Adrenal gland (tissue), 5 donors: ENCODE results near the gene ARHGAP12.

Experiments
- POLR2A ChIP-seq, 2 donors: fragments of 450-650 bp; IDR thresholded peaks; one replicate each; pipeline ENCODE4 v1.6.1; 2017; ENCODE audit warnings: antibody characterized with exemption in 2 of 2, mild to moderate bottlenecking in 2 of 2, moderate library complexity in 1 of 2
- TF ChIP-seq, protein P1 (sequence below), 6 experiments: fragments of 450-650 bp in 4 of 6; fragments of 200-600 bp in 2 of 6; sonication (generic) in 1 of 6; IDR thresholded peaks; 1 replicate in 5 of 6; 2 replicates in 1 of 6; pipeline versions ENCODE4 v1.5.1 to v1.8.0; 2016 to 2021; ENCODE audit warnings: antibody characterized with exemption in 6 of 6, mild to moderate bottlenecking in 2 of 6, moderate library complexity in 1 of 6
- donor health status: DM: no; HTN: no; CAD: no.

DNA sequence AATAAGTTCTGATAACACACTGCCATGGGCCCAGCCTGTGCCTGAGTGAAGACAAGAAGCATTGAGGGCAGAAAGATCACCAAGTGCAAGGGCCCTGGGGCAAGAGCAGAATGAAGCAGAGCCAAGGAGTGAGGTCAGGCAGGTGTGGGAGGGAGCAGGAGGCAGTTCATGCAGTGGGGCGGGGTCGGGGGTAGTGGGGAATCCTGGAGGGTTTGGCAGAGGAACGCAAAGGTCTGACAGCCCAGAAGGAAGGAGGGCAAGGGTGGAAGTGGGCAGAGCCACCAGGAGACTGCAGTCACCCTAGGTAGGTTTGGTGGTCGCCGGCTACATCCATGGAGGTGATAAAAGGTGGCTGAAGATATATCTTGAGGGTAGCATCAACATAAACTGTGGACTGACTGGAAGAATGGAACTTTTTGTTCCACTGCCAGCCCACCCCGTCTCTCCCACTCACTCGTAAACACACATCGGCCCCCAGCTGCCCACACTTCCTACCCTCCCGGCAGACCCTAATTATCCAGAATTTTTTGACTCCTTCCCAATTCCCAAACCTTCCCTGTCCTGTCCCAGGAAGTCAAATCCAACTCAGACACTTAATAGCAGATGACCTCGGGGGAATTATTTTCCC is 172.4 kb downstream of the ARHGAP12 start:
- TF ChIP-seq, protein P1, sequence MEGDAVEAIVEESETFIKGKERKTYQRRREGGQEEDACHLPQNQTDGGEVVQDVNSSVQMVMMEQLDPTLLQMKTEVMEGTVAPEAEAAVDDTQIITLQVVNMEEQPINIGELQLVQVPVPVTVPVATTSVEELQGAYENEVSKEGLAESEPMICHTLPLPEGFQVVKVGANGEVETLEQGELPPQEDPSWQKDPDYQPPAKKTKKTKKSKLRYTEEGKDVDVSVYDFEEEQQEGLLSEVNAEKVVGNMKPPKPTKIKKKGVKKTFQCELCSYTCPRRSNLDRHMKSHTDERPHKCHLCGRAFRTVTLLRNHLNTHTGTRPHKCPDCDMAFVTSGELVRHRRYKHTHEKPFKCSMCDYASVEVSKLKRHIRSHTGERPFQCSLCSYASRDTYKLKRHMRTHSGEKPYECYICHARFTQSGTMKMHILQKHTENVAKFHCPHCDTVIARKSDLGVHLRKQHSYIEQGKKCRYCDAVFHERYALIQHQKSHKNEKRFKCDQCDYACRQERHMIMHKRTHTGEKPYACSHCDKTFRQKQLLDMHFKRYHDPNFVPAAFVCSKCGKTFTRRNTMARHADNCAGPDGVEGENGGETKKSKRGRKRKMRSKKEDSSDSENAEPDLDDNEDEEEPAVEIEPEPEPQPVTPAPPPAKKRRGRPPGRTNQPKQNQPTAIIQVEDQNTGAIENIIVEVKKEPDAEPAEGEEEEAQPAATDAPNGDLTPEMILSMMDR (IDR thresholded peaks at IDR 0.05): no peak
- no peak for TF ChIP-seq POLR2A (IDR thresholded peaks at IDR 0.05)
